Hepatocyte (in vitro differentiated cells): ENCODE results near the gene SYNE2. TPM values are rescaled to one million over a fixed set of nuclear protein-coding genes. Genes with fewer than 3 reads are reported as not detected.

Experiments
- DNase-seq: peaks from one replicate; pipeline ENCODE4 v3.0.0-alpha.2; 2016; ENCODE audit warnings: low spot score
- H2AFZ ChIP-seq: fragments of 200-600 bp; sonication (generic); 2 replicates; pipeline ENCODE4 v1.6.0; 2016; ENCODE audit warnings: antibody characterized with exemption, mild to moderate bottlenecking
- H3K27ac ChIP-seq: fragments of 200-600 bp; sonication (generic); 2 replicates; pipeline ENCODE4 v1.5.1; 2016; ENCODE audit warnings: mild to moderate bottlenecking
- H3K27me3 ChIP-seq: fragments of 200-600 bp; sonication (generic); 2 replicates; pipeline ENCODE4 v1.6.1; 2016
- H3K36me3 ChIP-seq: fragments of 200-600 bp; sonication (generic); replicated peaks from 2 replicates; pipeline ENCODE4 v1.5.1; 2016; ENCODE audit warnings: low read depth; ENCODE audit not compliant: insufficient read depth
- H3K4me1 ChIP-seq: fragments of 200-600 bp; sonication (generic); 2 replicates; pipeline ENCODE4 v1.5.1; 2016; ENCODE audit warnings: mild to moderate bottlenecking, moderate library complexity; ENCODE audit not compliant: insufficient read depth
- H3K4me2 ChIP-seq: fragments of 200-600 bp; sonication (generic); 2 replicates; pipeline ENCODE4 v1.6.0; 2016
- H3K4me3 ChIP-seq: fragments of 200-600 bp; sonication (generic); 2 replicates; pipeline ENCODE4 v1.5.1; 2016; ENCODE audit warnings: mild to moderate bottlenecking
- H3K79me2 ChIP-seq: fragments of 200-600 bp; sonication (generic); 2 replicates; pipeline ENCODE4 v1.6.0; 2017; ENCODE audit warnings: mild to moderate bottlenecking
- H3K9me2 ChIP-seq: fragments of 200-600 bp; sonication (generic); replicated peaks from 2 replicates; pipeline ENCODE4 v1.6.0; 2017; ENCODE audit warnings: mild to moderate bottlenecking; ENCODE audit not compliant: insufficient read depth
- H3K9me3 ChIP-seq: fragments of 200-600 bp; sonication (generic); 2 replicates; pipeline ENCODE4 v1.5.1; 2016; ENCODE audit warnings: low read depth, mild to moderate bottlenecking
- H4K20me1 ChIP-seq: fragments of 200-600 bp; sonication (generic); 2 replicates; pipeline ENCODE4 v1.6.0; 2016; ENCODE audit warnings: mild to moderate bottlenecking; ENCODE audit not compliant: insufficient read depth, poor library complexity, severe bottlenecking
- EZH2 ChIP-seq: fragments of 200-600 bp; sonication (generic); IDR thresholded peaks from 2 replicates; pipeline ENCODE4 v1.6.1; 2016; ENCODE audit warnings: antibody characterized with exemption, mild to moderate bottlenecking, borderline replicate concordance
- EZH2phosphoT487 ChIP-seq: fragments of 200-600 bp; sonication (generic); IDR thresholded peaks from one replicate; pipeline ENCODE4 v1.6.1; 2018; ENCODE audit warnings: antibody characterized with exemption, mild to moderate bottlenecking, low read depth, moderate library complexity; ENCODE audit not compliant: unreplicated experiment, severe bottlenecking
- WGBS: methylation state at CpG from one replicate; pipeline ENCODE4 v1.1.6; 2016; ENCODE audit warnings: low lambda C conversion rate; ENCODE audit errors: missing lambda C conversion rate; 5-methylcytosine and 5-hydroxymethylcytosine counted together
- polyA plus RNA-seq: library from polyadenylated mRNA; unstranded; fragments of >200 nt; fragmentation: Nextera tagmentation; extraction: Ambion mirVana; gene quantifications from 2 replicates; pipeline ENCODE4 v1.2.1, GENCODE V29; 2016
- total RNA-seq: library from RNA; depleted of rRNA; stranded (reverse); fragments of >200 nt; gene quantifications from 2 replicates; pipeline ENCODE4 v1.2.3, GENCODE V29; 2014
- TF ChIP-seq, protein P1 (sequence below): fragments of 200-600 bp; sonication (generic); IDR thresholded peaks from 2 replicates; pipeline ENCODE4 v1.5.1; 2016; ENCODE audit warnings: antibody characterized with exemption, mild to moderate bottlenecking; ENCODE audit not compliant: poor library complexity

The SYNE2 gene
- total and polyA plus RNA-seq, 2 experiments from 2014 or later: 21.0 to 58.6 TPM

DNA sequence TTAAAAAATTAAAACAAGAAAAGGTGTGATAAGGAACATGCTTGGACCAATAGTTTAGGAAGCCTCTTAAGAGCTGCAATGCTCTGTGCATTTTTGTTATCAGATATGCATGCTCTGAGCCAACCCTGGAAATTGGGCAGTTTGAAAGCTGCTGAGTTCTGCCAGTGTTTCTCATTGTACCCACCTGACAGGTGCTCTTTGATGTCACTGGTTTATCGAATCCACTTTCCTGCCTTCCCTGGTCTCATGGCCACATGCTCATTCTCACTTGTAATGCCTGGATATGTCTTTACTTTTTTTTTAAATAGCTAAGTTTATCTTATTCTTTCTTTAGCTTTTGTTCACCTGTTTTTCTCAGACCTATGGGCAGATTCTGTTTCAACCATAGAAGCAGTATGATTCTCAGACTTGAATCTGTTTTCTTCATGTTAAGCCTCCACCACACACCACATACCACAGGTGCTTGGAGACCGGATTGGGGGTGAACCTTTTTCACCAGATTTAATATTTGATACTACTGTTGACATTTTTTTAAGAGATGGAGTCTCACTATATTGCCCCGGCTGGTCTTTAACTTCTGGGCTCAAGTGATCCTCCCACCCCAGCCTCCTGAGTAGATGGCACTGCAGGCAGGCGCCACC, 350.7 kb downstream of the SYNE2 start:
- no peak for DNase-seq
- WGBS: 87% methylated on average over 4 of the region's 4 CpGs
- no peaks in the 10 kb centered on the region for H3K9me2 ChIP-seq
- H3K27me3 ChIP-seq: no peaks in the 10 kb centered on the region
- TF ChIP-seq EZH2phosphoT487 (no peak), EZH2 (no peak)
- TF ChIP-seq, protein P1, sequence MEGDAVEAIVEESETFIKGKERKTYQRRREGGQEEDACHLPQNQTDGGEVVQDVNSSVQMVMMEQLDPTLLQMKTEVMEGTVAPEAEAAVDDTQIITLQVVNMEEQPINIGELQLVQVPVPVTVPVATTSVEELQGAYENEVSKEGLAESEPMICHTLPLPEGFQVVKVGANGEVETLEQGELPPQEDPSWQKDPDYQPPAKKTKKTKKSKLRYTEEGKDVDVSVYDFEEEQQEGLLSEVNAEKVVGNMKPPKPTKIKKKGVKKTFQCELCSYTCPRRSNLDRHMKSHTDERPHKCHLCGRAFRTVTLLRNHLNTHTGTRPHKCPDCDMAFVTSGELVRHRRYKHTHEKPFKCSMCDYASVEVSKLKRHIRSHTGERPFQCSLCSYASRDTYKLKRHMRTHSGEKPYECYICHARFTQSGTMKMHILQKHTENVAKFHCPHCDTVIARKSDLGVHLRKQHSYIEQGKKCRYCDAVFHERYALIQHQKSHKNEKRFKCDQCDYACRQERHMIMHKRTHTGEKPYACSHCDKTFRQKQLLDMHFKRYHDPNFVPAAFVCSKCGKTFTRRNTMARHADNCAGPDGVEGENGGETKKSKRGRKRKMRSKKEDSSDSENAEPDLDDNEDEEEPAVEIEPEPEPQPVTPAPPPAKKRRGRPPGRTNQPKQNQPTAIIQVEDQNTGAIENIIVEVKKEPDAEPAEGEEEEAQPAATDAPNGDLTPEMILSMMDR: no peak
- H3K79me2 ChIP-seq: peaks cover 16% of the 10 kb centered on the region
- no peak overlapping the region for H3K27ac ChIP-seq
- no peaks in the 10 kb centered on the region for H3K9me3 ChIP-seq
- H3K4me2 ChIP-seq: no peak overlapping the region
- no peaks in the 10 kb centered on the region for H3K36me3 ChIP-seq
- no peaks in the 10 kb centered on the region for H4K20me1 ChIP-seq
- no peak overlapping the region for H2AFZ ChIP-seq
- H3K4me3 ChIP-seq: no peak overlapping the region
- peaks cover 13% of the 10 kb centered on the region for H3K4me1 ChIP-seq

DNA sequence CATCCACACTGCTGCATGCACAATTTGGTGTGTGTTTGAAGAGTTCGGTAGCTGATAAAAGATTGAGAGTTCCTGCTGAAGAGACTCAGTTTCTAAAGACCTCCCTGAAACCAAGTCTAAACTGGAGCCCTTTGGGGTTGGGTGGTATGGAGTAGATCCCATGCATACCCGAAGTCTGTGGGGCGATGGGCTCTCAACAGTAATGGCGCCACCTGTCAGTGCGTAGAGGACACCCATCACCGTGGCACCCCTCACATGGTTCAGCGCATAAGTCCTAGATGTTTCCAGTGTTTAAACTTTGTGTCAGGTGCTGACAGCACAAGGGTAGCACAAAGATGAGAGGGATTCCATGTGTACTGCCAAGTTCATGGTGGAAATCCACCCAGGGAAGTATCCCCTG, 355.5 kb downstream of the SYNE2 start:
- Histone ChIP-seq H3K9me3 (no peaks in the 10 kb centered on the region), H3K4me3 (no peak overlapping the region), H2AFZ (no peak overlapping the region), H3K27ac (no peak overlapping the region), H3K9me2 (no peaks in the 10 kb centered on the region), H3K4me1 (peaks cover under 1% of the 10 kb centered on the region), H3K27me3 (no peaks in the 10 kb centered on the region), H3K79me2 (no peaks in the 10 kb centered on the region), H3K36me3 (no peaks in the 10 kb centered on the region), H4K20me1 (no peaks in the 10 kb centered on the region), H3K4me2 (no peak overlapping the region)
- WGBS: 87% methylated on average over 7 of the region's 7 CpGs
- DNase-seq: no peak
- TF ChIP-seq EZH2phosphoT487: no peak
- TF ChIP-seq EZH2: no peak
- TF ChIP-seq, protein P1: no peak

DNA sequence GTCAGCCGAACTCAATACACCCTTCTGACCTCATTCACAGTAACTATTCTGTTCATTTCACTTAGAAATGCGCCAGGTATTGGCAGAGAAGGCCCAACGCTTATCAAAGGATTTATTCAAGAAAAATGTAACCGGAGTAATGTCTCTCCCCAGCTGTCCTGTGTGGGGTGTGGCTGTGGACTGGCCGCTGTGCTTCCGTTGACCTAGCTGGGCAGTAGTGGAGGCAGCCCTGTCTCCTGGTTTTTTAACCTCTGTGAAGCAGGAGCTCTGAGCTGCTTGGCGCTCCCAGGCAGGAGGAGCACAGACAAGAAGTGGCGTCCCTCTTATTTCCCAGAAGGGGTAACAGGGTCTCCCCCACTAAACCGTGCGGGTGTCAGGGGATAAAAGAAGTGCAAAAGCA, 356.2 kb downstream of the SYNE2 start:
- H3K4me1 ChIP-seq: peaks cover 7% of the 10 kb centered on the region
- no peaks in the 10 kb centered on the region for H3K79me2 ChIP-seq
- 88% methylated on average over 10 of the region's 10 CpGs for WGBS
- no peaks in the 10 kb centered on the region for H3K9me3 ChIP-seq
- no peaks in the 10 kb centered on the region for H3K36me3 ChIP-seq
- no peaks in the 10 kb centered on the region for H3K9me2 ChIP-seq
- DNase-seq: no peak
- H2AFZ ChIP-seq: no peak overlapping the region
- TF ChIP-seq, protein P1: no peak
- TF ChIP-seq EZH2 (no peak), EZH2phosphoT487 (no peak)
- H3K4me2 ChIP-seq: no peak overlapping the region
- no peak overlapping the region for H3K4me3 ChIP-seq
- H3K27me3 ChIP-seq: no peaks in the 10 kb centered on the region
- no peaks in the 10 kb centered on the region for H4K20me1 ChIP-seq
- H3K27ac ChIP-seq: no peak overlapping the region
